ENCODE measurements around the gene PALM2AKAP2.
A peak's percentile ranks its signal among the peaks of the same experiment; 100 is the strongest.

The PALM2AKAP2 gene

DNA sequence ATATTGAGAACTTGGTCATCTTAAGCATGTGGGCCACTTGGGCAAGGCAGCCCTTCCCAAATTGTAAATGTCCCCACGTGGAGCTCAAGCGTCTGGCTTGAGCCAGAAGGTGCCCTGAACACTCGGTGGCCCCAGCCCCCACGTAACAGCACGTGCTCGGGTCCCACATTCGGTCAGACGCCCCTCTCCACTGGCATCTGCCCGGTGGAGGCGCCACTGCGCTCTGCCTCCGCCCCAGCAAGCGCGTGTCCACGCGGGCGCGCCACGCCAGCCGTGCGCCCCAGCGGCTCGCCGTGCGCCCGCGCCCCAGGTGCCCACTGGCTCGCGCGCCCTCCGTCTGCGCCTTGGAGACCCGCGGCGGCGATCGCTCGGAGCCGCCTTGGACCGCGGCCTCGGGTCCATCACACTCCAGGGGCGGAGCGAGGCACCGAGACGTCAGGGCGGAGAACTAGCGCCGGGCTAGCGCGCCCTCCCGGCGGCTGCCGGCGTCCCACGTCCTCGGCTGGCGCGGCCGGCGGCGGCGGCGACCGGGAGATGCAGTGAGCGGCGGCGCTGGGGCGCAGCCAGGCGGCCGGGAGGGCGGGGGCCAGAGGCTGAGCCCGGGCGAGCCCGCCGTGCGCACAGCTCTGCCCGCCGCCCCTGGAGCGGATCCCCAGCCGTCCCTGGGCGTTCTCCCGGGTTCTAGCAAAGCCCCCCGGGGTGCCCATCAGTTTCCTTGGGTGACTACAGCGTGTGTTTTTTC, at the start of gene PALM2AKAP2:
Gene PALM2AKAP2 (plus strand): TSS at position 488 of the 742 bp plus-strand sequence. CDS start 291 bp downstream, outside the sequence.
- peak; percentile 54 for DNase-seq
- in situ Hi-C loops (cut with HindIII; ENCODE audit: low pct_ligation_motif_present, low pct_unique_long_range_greater_than_20kb, low sequenced_read_pairs): no loop called here

- in situ Hi-C loops (cut with HindIII; ENCODE audit: low pct_ligation_motif_present, low pct_unique_long_range_greater_than_20kb, low sequenced_read_pairs): no loop called here
- no peak for DNase-seq
Observed at GRCh38 chr9:109730228-109730627, 49.8 kb upstream of the PALM2AKAP2 start.

DNA sequence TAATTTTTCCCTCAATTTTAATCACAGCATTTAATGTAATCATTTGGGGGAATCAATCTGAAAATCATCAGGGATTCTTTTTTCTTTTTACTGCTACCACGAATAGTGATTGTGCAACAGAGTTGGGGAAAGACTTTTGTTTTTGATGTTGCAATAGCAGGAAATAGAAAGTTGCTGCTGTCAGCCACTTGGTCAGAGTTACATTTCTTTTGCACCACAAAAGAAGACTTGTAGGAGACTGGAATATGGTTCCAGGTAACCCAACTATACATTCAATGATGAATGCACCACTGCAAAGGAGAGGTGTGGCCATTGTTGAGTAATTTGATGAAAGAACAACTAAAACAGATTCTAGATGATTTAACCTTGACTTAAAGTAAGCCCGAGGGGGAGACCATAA, 46.3 kb upstream of the PALM2AKAP2 start:
- DNase-seq: no peak
- in situ Hi-C loops (cut with HindIII; ENCODE audit: low pct_ligation_motif_present, low pct_unique_long_range_greater_than_20kb, low sequenced_read_pairs): no loop called here

DNA sequence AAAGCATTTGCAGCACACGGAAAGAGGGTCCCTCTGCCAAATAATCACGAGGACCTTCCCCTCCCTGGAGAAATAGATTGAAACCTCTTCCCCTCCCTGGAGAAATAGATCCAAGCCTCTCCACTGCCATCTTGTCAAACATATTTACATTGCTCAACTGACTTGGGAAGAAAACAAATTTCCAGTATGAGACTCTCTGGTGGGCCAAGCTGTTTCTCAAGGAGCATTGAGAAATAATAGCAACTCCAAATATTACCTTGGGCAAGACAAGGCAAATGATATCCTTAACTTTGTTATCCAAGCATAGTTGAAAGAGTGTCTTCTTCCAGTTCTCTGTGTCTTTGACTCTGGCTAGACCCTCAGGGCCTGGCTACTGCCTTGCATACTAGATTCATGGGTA, 45.2 kb upstream of the PALM2AKAP2 start:
- DNase-seq: no peak
- in situ Hi-C loops (cut with HindIII; ENCODE audit: low pct_ligation_motif_present, low pct_unique_long_range_greater_than_20kb, low sequenced_read_pairs): no loop called here

DNA sequence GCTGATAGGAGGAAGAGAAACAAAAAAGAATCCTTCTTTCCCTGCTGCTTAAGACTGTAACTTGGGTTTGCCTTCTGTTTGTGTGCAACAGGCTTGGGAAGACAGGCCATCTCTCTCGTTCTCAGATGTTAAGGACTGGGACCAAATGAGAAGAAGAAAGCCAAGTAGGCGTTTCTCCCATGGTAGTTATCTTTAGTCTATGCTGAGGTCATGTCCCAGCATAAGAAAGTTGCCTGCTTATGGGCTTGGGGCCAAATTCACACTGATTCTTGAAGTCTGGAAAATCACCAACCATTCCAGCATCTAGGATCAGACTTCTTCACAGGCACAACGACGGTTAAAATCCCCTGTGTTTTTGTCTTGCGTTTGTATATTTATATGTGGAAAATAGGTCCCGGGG, 44.2 kb upstream of the PALM2AKAP2 start:
- DNase-seq: no peak
- in situ Hi-C loops (cut with HindIII; ENCODE audit: low pct_ligation_motif_present, low pct_unique_long_range_greater_than_20kb, low sequenced_read_pairs): no loop called here

- in situ Hi-C loops (cut with HindIII; ENCODE audit: low pct_ligation_motif_present, low pct_unique_long_range_greater_than_20kb, low sequenced_read_pairs): no loop called here
- DNase-seq: no peak
Observed at GRCh38 chr9:109737295-109737694, 42.7 kb upstream of the PALM2AKAP2 start.

- in situ Hi-C loops (cut with HindIII; ENCODE audit: low pct_ligation_motif_present, low pct_unique_long_range_greater_than_20kb, low sequenced_read_pairs): no loop called here
- DNase-seq: no peak
Observed at GRCh38 chr9:109739760-109740159, 40.2 kb upstream of the PALM2AKAP2 start.

GRCh38 chr9:109742776-109743348, 37.1 kb upstream of the PALM2AKAP2 start:
- no peak for DNase-seq
- in situ Hi-C loops (cut with HindIII; ENCODE audit: low pct_ligation_motif_present, low pct_unique_long_range_greater_than_20kb, low sequenced_read_pairs): no loop called here

- in situ Hi-C loops (cut with HindIII; ENCODE audit: low pct_ligation_motif_present, low pct_unique_long_range_greater_than_20kb, low sequenced_read_pairs): no loop called here
- no peak for DNase-seq
Observed at GRCh38 chr9:109743696-109744095, 36.3 kb upstream of the PALM2AKAP2 start.

- in situ Hi-C loops (cut with HindIII; ENCODE audit: low pct_ligation_motif_present, low pct_unique_long_range_greater_than_20kb, low sequenced_read_pairs): no loop called here
- no peak for DNase-seq
Observed at GRCh38 chr9:109745335-109746283, 34.4 kb upstream of the PALM2AKAP2 start.

DNA sequence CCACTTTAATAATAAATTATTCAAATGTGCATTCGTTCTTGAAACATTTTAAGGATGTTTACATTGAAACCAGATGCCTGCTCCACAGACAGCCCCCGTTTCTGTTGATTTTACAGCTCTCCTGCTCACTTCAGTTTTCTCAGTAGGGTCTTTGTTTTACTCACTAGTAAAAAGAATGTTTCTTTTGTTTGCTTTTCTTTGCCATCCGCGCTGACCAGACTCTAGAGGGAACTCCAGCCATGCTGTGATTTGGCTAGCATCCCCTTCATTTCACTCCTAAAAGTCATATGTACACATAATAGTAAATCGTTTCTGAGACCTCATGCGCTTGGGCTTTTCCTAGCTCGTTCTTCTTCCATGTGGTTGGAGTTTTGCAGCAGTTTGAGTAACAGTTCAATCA, 28.7 kb upstream of the PALM2AKAP2 start:
- in situ Hi-C loops (cut with HindIII; ENCODE audit: low pct_ligation_motif_present, low pct_unique_long_range_greater_than_20kb, low sequenced_read_pairs): no loop called here
- no peak for DNase-seq

- no peak for DNase-seq
- in situ Hi-C loops (cut with HindIII; ENCODE audit: low pct_ligation_motif_present, low pct_unique_long_range_greater_than_20kb, low sequenced_read_pairs): no loop called here
Observed at GRCh38 chr9:109753308-109753707, 26.7 kb upstream of the PALM2AKAP2 start.

DNA sequence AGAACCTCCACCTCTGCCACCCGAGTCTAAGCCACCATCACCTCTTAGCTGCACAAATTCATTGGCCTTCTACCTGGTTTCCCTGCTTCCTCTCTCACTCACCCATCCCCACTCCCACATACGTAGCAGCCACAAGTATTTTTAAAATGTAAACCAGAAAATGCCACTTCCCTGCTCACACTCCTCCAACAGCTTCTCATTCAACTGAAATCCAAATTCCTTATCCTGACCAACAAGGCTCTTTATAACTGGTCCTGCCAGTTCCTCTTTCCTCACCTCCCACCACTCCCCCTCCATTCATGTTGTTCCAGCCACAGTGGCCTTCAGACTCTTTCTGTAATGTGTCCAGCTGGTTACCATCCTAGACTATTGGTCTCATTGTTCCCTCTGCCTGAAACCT, 25.0 kb upstream of the PALM2AKAP2 start:
- in situ Hi-C loops (cut with HindIII; ENCODE audit: low pct_ligation_motif_present, low pct_unique_long_range_greater_than_20kb, low sequenced_read_pairs): no loop called here
- no peak for DNase-seq

- in situ Hi-C loops (cut with HindIII; ENCODE audit: low pct_ligation_motif_present, low pct_unique_long_range_greater_than_20kb, low sequenced_read_pairs): no loop called here
Observed at GRCh38 chr9:109759589-109759988, 20.4 kb upstream of the PALM2AKAP2 start.

DNA sequence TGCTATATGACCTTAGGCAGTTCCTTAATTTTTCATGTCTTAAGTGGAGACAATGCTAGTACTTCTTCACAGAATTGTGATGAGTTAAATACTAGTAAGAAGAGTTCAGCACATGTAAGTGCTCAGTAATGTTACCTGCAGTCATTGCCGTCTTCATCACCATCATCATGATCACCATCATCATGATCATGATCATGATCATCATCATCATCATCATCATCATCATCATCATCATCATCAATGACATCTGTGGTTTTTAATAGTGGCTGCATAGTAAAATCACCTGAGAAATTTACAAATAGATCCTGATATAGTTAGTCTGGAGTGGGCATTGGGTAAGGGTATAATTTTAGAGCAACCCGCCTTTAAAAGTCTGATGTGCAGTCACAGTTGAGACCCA, 14.7 kb upstream of the PALM2AKAP2 start:
- in situ Hi-C loops (cut with HindIII; ENCODE audit: low pct_ligation_motif_present, low pct_unique_long_range_greater_than_20kb, low sequenced_read_pairs): no loop called here
- no peak for DNase-seq

More at GRCh38 chr9:109759589-109759988, 20.4 kb upstream of the PALM2AKAP2 start:
- no peak for DNase-seq

DNA sequence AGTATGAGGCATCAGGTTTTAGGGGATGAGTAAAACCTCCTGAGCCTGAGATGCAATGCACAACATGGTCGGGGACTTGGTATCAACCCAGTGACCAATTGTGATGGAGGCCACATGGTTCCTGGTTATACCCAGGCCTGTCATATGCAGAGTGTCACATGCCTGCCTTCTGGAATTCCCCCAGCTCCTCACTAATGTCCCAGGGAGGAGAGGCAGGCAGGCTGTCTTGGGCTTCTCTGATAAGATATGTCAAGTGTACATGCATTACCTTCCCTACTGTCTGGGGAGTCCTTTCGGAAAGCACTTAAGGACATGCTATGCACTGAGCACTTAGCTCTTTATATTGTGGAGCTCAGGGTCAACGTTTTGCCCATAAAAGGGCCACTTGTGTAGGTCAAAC, 14.2 kb upstream of the PALM2AKAP2 start:
- DNase-seq: no peak

DNA sequence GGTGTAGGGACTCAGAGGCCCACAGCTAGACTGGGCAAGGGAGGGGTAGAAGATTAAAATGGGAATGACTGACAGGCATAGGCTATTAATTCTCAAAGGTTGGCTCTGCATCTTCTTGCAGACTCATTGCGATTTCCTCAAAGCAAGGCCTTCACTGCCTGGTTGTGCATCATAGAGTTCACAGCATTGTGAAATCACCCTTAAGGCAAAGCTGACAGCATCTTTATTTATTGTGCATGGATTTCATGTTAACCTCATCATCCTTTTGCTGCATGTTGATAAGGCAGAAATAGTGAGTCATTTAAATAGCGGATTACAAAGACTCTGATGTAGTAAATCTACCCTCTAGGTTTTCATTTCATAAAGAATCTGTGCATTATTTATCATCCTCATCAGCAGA, 13.6 kb upstream of the PALM2AKAP2 start:
- in situ Hi-C loops (cut with HindIII; ENCODE audit: low pct_ligation_motif_present, low pct_unique_long_range_greater_than_20kb, low sequenced_read_pairs): no loop called here
- DNase-seq: no peak

More for the DNA sequence above, 14.2 kb upstream of the PALM2AKAP2 start:
- in situ Hi-C loops (cut with HindIII; ENCODE audit: low pct_ligation_motif_present, low pct_unique_long_range_greater_than_20kb, low sequenced_read_pairs): no loop called here

GRCh38 chr9:109767404-109767803, 12.6 kb upstream of the PALM2AKAP2 start:
- DNase-seq: no peak
- in situ Hi-C loops (cut with HindIII; ENCODE audit: low pct_ligation_motif_present, low pct_unique_long_range_greater_than_20kb, low sequenced_read_pairs): no loop called here

DNA sequence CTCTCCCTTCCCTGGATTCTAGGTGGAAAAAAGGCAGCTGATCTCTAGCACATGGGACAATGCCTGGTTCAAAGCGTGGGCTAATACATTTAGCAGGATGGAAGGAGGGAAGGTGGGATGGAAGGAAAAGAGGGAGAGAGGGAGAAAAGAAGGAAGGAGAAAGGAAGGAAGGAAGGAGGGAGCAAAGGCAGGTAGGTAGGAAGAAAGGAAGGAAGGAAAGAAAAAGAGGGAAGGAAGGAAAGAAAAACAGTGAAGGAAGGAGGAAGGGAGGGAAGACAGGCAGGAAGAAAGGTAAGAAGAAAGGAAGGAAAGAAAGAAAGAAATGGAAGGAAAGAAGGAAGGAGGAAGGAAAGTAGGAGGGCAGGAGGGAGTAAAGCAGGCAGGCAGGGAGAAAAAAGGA, 12.2 kb upstream of the PALM2AKAP2 start:
- in situ Hi-C loops (cut with HindIII; ENCODE audit: low pct_ligation_motif_present, low pct_unique_long_range_greater_than_20kb, low sequenced_read_pairs): no loop called here
- DNase-seq: no peak

Data from ACHN (cell line).